Globus pallidus (tissue), 1 donor: ENCODE results near the gene SH3TC1.

Experiments
- DNase-seq: peaks from one replicate; pipeline ENCODE4 v3.0.0-alpha.2; 2015; ENCODE audit warnings: low spot score

The SH3TC1 gene

DNA sequence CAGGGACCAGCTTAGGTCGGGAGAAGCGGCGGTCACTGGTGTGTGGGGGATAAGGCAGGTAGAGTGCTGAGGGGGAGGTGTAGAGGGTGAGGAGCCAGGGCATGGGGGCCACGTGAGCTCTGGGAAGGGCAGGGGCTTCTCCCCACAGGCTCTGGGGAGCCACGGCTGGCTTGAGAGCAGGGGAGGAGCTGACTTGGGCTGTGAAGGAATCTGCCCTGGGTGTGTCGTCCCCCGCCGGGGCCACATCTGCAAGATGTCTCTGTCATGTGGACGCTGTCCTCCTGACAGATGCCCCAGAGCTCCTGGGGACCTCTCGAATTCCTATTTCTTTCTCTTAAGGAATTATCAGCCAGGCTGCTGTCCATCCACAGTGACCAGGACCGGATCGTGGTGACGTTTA is 15.0 kb downstream of the SH3TC1 start:
- no peak for DNase-seq

DNA sequence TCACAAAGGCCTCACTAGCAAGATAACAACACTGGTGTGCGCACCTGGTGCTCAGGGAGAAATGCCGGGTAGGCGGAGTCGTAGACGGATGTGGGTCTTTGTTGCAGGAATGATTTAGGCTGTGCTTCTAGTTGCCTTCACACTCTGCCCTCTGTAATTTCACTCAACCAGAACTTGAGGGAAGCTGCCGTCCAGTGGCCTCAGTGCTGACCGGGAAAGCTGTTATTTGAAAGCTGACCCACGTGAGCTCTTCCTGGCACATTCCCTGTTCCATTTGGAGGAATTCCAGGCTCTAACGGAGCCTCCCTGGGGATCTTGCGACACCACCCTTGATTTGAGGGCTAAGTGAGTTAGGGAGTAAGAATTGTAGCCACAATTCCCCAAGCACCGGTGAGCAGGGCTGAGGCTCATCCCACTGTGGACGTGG is 15.9 kb downstream of the SH3TC1 start:
- no peak for DNase-seq

DNA sequence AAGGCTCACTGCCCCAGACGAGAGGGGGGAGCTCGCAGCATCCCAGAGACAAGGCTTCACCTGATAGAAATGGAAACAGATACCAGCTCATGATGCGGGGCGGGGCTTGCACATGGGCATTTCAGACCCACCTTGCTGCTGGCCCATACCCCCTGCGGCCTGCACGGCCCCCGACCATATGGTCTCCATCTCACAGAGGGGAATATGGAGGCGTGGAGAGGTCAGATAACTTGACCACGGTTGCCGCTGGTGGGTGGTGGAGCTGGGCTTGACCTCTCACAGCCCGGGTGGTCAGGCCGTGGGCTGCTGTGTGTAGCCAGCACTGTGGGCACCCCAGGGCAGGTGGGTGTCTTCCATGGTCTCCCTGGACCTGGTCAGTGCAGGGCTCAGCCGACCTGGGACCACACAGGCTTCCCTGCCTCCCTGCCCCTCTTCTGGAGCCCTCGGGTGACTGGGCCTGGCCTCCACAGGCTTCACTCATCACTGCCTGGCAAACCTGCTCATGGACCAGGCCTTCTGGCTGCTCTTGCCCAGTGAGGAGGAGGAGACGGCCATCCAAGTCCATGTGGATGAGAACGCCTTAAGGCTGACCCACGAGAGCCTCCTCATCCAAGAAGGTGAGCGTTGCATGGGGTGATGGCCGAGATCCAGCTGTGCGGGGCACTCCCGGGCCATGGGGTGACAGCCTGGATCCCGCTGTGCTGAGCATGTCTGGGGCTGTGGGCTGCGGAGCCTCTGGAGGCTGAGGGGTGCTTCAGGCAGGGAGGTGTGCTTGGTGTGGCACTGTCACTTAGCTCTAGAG is 16.8 kb downstream of the SH3TC1 start:
- no peak for DNase-seq

DNA sequence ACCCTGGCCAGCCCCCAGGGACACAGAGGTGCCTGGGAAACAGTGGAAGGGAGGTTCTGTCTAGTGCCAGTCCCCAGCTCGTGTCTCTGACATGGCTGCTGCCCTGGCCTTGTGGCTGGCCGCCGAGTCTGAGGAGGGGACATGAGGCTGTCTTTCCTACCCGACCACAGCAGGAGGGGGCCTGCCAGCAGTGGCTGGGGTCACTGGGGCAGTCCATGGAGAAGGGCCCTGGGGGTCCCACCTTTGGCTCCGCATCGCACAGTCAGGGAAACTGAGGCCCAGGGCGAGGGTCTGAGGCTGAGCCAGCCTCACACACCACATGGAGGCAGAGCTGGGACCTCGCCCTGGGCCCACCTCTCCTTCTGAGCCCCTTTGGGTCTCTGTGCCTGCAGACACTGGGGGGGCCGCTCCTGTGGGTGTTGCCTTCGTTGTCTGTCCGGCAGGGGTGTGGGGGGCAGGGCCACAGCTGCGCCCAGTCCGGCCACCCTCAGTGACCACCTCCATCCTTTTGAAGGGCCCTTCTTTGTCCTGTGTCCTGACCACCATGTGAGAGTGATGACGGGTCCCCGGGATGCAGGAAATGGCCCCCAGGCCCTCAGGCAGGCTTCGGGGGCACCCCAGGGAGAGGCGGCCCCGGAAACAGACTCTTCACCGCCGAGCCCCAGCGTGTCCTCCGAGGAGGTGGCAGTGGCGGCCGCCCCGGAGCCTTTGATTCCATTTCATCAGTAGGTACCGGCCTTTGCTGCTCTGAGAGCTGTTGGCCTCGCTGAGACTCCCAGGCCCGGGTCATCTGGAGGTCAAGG is 17.6 kb downstream of the SH3TC1 start:
- no peak for DNase-seq

DNA sequence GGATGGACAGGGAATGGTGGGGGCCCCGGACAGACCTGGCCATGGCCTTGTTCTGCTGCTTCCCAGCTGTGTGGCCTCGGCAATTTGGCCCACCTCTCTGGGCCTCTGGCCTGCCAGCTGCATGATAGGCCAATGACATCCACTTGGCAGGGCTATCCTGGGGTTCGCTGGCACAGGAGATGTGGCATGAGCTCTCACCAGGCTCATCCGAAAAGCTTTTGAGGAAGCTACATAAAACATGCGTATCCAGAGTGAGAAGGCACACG is 18.1 kb downstream of the SH3TC1 start:
- DNase-seq, result no peak

DNA sequence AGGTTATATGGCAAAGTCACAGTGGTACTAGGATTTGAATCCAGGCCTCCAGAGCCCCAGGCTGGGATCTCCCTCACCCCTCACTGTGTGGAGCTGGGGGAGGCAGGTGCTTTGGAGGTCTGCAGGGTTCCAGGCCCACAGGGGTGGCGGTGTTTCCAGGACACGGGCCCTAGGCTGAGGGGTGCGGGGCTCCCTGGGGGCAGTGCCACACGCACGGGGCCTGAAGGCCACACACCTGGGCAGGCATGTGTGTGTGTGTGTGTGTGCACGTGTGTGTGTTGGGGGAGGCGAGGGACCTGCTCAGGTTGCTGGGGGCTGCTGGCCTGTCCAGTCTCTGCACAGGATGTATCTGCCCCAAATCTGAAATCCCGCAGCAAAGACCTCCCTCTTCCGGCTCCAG is 18.8 kb downstream of the SH3TC1 start:
- no peak for DNase-seq

DNA sequence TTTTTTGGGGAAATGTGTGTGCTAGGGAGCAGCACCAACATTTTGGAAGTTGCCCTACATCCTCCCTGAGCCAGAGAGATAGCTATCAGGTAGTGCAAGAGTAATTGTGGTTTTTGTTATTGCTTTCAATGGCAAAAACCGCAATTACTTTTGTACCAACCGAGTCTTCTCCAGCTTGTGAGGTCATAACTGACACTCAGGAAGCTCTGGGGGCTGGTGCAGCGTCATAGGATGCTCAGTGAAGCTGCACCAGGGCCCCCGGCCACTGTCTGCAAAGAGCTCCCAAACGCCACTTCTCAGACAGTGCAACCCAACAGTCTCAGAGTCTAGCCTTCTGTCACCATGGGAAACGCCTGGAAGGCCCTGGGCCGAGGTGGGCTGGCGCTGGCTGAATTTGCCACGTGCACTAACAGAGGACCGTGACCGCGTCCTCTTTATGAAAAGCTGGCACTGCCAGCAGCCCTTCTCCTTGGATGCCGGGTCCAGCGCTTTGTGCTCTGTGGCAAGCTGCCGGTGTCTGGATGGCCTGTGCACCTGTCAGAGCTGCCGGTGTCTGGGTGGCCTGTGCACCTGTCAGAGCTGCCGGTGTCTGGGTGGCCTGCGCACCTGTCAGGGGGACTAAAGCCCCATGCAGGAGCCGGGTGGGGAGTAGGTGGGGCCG is 19.4 kb downstream of the SH3TC1 start:
- DNase-seq, result no peak

DNA sequence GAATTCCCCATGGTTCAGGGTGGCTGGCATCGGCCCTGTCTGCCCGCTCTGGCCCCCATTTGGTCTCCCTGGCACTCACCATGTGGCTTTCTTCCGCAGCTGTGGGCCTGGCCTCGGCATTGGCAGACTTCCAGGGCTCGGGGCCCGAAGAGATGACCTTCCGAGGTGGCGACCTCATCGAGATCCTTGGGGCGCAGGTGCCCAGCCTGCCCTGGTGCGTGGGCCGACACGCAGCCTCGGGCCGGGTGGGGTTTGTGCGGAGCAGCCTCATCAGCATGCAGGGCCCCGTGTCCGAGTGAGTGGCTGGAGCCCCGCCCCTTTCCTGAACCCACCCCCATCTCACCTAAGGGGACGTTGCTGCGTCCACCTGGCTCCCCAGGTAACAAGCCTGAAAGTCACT is 20.1 kb downstream of the SH3TC1 start:
- DNase-seq, result no peak

DNA sequence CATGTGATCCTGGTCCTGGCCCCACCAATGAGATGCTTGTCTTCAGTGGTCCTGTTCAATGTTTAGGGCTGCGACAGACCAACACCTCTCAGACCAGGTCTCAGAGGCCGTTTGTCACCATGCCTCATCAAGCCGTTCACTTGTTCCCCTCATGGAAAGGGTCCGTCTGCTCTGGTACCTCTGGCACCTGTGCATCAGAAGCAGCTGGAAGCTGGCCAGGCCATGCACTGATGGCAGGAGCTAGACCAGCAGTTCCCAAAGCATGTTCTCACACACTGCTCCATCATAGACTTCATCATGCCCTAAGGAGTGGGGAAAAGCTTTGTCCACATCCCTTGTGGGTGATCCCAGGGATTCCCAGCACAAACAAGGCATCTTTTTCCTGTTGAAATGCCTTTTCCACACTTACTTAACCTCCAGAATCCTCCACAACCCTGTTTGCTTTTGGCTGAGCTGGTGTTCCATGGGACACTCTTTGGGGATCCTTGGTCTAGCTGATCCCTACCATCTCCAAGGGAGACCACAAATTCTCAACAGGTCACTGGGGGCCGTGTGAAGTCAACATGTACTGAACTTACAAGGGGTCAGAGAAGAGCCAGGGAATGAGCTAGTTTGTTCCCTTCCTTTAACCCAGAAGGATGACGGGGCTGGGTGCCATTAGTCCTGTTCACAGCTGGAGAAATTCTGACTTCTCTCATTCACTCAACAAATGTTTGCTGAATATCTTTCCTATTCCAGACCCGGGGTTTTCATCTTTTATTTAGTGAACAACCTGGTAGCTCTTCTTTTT is 21.8 kb downstream of the SH3TC1 start:
- DNase-seq, result no peak

DNA sequence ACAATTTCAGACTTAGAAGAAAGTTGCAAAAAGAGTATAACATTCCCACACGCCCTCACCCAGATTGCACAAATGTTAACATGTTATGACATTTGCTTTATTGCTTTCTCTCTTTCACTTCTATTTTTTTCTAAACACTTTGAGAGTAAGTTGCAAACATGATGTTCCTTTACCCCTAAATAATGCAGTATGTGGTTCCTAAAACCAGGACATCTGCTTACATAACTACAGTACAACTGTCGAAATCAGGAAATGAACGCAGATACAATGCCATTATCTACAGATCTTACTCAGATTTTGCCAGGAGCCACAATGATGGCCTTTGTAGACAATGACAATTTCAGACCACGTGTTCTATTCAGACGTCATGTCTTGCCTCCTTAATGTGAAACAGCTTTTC is 22.4 kb downstream of the SH3TC1 start:
- DNase-seq, result peak; percentile 65

DNA sequence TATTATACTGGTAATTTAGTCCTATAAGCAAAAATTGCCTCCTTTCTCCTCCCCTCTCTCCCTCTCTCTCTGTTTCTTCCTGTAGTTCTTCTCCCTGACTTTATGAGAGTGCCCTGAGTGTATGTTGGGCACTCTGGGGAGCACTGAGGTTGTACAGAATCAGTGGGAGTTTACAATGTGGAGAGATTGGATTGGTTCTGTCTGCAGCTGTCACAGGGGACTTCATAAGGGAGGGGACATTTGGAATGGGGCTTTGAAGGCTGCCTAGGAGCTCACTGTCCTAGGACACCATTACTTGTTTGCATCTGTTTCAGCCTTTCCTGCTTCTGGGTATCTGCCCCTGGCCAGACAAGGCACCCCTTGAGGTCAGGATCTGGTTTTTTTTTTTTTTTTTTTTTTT is 22.9 kb downstream of the SH3TC1 start:
- no peak for DNase-seq

DNA sequence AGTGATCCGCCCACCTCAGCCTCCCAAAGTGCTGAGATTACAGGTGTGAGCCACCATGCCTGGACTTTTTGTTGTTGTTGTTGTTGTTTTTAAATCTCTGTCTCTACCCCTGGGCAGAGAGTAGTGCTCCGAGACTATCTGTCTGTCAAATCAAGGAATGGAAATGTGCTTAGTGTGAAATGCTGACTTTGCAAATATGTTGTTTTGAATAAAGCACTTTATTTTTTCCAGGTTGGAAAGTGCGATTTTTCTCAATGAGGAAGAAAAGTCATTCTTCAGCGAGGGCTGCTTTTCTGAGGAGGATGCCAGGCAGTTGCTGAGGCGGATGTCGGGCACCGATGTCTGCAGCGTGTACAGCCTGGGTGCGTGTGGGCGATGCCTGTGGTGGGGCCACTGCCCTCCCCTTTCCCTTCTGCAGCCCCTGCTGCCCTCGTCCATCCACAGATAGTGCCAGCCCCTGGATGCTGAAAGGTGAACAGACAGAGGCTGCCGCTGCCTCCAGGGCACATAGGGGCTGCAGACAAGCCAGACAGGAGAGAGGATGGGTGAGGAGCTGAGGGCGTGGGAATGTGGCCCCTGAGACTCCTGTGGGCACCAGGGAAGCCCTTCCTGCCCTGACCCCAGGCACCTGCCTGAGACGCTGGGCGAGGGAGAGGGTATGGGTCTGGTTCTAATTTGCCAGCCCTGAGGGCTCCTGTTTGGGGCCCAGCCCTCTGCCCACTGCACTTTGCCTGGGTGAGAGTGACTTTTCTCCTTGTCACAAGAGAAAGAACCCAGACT is 23.7 kb downstream of the SH3TC1 start:
- DNase-seq, result no peak

DNA sequence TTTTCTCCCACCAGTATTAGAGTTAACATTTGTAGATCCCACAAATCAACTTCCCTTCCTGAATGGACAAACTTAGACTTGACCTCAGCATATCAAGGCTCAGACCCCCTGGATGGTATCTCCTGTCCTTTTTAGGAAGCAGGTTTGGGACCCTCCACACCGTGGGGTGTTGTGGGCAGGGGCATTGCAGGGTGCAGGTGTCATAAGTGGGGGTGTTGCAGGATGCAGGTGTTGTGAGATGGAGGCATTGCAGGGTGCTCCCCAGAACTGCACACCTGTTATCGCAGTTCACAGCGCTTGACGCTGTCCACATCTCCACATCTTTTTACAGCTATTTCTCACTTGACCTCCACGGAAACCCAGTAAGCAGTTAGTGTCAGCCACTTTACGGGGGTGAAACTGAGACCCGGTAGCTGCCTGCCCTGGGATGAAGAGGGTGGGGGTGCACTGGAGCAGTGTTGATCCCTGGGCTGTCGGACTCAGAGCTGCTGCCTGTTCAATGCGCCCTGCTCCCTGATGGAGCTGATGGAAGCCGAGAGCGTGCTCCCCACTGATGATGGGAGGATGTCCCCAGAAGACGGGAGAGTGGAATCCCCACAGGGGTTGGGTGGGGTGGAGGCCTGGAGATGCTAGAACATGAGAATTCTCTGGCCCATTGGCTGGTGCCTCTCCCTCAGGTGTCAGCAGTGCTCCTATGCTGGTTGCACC is 25.3 kb downstream of the SH3TC1 start:
- DNase-seq, result no peak

DNA sequence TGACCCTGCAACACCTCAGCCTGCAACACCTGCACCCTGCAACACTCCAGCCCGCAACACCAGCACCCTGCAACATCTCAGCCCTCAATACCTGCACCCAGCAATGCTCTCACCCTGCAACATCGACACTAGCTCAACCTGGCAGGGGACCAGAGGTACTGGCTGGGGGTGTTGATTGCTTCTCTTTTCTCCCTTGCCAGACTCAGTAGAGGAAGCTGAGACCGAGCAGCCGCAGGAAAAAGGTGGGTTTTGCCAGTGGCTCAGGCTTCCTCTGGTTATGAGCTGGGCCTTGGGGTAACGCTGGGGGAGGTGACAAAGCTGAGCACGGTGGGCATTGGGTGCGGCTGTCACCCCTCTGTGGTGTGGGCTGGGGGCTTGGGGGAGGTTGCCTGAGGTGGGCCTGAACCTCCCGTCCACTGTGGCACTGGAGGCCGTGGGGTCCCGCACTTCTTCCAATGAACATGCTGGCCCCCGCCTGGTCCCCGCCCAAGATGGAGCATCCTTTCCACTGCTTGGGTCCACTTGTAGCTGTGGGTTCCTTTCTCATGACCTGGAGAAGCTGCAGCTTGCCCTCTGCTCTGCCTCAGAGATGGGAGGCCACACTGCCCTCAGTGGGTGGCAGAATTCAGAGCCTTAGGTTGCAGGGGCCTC is 26.0 kb downstream of the SH3TC1 start:
- no peak for DNase-seq

DNA sequence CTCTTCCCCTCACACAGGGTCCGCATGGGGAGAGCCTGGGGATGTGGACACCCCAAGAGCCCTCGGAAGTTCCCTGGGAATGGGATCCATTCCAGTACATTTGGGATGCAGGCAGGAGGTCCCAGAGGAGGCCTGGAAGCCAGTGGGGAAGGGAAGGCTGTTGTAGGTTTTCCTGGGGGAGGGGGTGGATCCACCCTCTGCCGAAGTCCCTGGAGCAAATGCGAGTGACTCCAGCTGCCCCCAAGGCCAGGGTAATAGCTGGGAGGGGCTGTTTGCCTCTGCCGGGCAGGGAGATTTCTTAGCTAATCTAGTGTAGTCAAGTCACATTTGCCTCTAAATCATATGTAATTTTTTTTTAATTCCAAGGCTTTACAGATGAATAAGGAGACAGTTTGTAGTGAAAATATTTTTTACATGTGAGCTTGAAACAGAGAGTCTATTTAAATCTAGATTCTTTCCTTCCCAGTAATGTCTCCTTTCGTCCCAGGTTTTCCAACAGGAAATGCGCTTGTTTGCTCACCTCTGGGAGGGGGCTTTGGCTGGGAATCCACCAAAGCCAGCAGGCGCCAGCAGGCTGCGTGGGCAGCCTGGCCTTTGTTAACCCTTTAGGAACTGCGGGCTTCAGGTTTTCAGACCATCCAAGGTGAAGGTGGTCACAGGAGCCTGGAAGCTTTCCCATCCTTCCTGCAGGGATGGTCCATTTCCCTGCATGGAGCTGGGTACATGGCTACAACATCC is 26.8 kb downstream of the SH3TC1 start:
- DNase-seq, result no peak

DNA sequence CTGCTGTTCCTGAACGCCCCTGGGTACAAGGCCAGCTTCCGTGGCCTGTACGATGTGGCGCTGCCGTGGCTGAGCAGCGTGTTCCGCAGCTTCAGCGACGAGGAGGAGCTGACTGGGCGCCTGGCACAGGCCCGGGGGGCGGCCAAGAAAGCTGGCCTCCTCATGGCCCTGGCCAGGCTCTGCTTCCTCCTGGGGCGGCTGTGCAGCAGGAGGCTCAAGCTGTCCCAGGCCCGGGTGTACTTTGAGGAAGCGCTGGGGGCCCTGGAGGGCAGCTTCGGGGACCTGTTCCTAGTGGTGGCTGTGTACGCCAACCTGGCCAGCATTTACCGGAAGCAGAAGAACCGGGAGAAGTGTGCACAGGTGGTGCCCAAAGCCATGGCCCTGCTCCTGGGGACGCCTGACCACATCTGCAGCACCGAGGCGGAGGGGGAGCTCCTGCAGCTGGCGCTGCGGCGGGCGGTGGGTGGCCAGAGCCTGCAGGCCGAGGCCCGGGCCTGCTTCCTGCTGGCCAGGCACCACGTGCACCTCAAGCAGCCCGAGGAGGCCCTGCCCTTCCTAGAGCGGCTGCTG is 28.2 kb downstream of the SH3TC1 start:
- no peak for DNase-seq

DNA sequence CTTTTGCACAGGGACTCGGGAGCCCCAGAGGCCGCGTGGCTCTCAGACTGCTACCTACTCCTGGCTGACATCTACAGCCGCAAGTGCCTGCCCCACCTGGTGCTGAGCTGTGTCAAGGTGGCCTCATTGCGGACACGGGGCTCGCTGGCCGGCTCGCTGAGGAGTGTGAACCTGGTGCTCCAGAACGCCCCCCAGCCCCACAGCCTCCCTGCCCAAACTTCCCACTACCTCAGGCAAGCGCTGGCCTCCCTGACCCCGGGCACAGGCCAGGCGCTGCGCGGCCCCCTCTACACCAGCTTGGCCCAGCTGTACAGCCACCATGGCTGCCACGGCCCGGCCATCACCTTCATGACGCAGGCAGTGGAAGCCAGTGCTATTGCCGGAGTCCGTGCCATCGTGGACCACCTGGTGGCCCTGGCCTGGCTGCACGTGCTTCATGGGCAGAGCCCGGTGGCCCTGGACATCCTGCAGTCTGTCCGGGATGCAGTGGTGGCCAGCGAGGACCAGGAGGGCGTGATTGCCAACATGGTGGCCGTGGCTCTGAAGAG is 28.8 kb downstream of the SH3TC1 start:
- no peak for DNase-seq

DNA sequence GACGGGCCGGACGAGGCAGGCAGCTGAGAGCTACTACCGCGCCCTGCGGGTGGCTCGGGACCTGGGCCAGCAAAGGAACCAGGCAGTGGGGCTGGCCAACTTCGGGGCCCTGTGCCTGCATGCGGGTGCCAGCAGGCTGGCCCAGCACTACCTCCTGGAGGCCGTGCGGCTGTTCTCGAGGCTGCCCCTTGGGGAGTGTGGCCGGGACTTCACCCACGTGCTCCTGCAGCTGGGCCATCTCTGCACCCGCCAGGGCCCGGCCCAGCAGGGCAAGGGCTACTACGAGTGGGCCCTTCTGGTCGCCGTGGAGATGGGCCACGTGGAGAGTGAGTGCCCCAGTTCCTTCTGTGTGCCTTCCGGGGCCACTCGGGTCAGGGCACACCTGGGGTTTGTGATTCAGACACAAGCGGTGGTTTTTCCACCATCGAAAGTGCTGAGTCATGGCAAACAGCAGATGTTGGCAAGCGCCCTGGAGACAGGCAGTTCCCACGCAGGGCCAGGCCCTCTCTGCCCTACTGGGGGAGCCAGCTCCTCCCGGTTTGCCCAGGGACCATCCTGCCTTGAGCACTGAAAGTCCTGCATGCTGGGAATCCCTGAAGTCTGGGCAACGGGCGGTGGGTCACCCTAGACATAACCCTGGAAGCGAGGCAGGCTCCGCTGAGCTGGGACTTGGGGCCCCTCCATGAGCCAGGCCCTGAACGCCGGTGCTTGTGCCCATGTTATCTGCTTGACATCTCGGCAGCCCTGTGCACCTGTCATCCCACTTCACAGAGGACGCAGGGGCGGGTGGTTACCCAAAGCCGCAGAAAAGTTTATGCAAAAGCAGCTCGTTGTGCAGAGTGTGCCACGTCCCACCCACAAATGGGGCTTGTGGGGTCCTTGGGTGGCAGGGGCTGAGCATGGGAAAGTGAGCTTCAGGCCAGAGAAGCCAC is 29.5 kb downstream of the SH3TC1 start:
- peak; percentile 59 for DNase-seq
